ENCODE data around the gene IQCC. TPM values are rescaled to one million over a fixed set of nuclear protein-coding genes. Genes with fewer than 3 reads are reported as not detected.
"Not testable (repeated sequence)": the region's sequence is repeated elsewhere in the genome, so short reads cannot be mapped to it uniquely, and the experiment has no call there.

IQCC gene
- 5.7 and 6.0 TPM in 2 replicates for total RNA-seq

GRCh38 chr1:32205401-32206370, at the start of gene IQCC:
IQCC (plus strand) TSS chr1:32205671; CDS start chr1:32205682, 11 bp downstream.
- Mint-ChIP-seq H3K9me3 (no peaks in the 10 kb centered on the region), H3K27me3 (ENCODE audit: insufficient read depth) (no peaks in the 10 kb centered on the region), H3K36me3 (ENCODE audit: low read depth) (peaks cover 9% of the 10 kb centered on the region), H3K27ac (peak within 1 kb of the TSS; percentile 80), H3K4me1 (ENCODE audit: low read depth) (peaks cover 38% of the 10 kb centered on the region), H3K4me3 (peak within 1 kb of the TSS; percentile 90)
- intact Hi-C loops (cut with micrococcal nuclease): loop anchor here (1.0 kb wide), 3 partner anchors 46 to 189 kb away; partner anchors contain the start of genes BSDC1, HDAC1 and LCK
- DNase-seq (ENCODE audit: low spot score): peak; percentile 83

DNA sequence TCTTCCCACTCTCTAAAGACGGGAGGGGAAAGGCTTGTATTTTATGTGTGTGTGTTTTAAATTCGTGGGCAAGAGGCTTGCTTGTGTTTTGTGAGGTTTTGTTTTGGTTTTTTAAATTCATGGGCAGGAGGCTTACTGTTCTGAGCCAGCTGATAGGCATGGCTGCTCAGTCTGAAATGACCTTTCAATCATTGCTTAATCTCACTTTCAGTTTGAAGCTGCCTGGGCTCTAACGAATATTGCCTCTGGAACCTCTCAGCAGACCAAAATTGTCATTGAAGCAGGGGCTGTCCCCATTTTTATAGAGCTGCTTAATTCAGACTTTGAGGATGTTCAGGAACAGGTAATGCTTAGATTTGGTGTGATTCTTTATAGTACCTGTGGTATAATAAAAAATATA, 46.3 kb upstream of the IQCC start:
- intact Hi-C loops (cut with micrococcal nuclease): no loop called here
- peak overlapping the region; percentile 61 for H3K27ac Mint-ChIP-seq
- no peaks in the 10 kb centered on the region for H3K27me3 Mint-ChIP-seq (ENCODE audit: insufficient read depth)
- peaks cover 9% of the 10 kb centered on the region for H3K4me1 Mint-ChIP-seq (ENCODE audit: low read depth)
- no peaks in the 10 kb centered on the region for H3K9me3 Mint-ChIP-seq
- no peak overlapping the region for H3K4me3 Mint-ChIP-seq
- DNase-seq (ENCODE audit: low spot score): no peak
- H3K36me3 Mint-ChIP-seq (ENCODE audit: low read depth): peaks cover 44% of the 10 kb centered on the region

- H3K27me3 Mint-ChIP-seq (ENCODE audit: insufficient read depth): no peaks in the 10 kb centered on the region
- no peak overlapping the region for H3K27ac Mint-ChIP-seq
- peaks cover 5% of the 10 kb centered on the region for H3K4me1 Mint-ChIP-seq (ENCODE audit: low read depth)
- intact Hi-C loops (cut with micrococcal nuclease): no loop called here
- peaks cover 34% of the 10 kb centered on the region for H3K36me3 Mint-ChIP-seq (ENCODE audit: low read depth)
- H3K4me3 Mint-ChIP-seq: no peak overlapping the region
- DNase-seq (ENCODE audit: low spot score): no peak
- H3K9me3 Mint-ChIP-seq: no peaks in the 10 kb centered on the region
These were observed 42.1 kb upstream of the IQCC start for GRCh38 chr1:32163405-32163804.

GRCh38 chr1:32165633-32166032, 39.8 kb upstream of the IQCC start:
- H3K27me3 Mint-ChIP-seq (ENCODE audit: insufficient read depth); H3K4me1 Mint-ChIP-seq (ENCODE audit: low read depth); H3K4me3 Mint-ChIP-seq; H3K27ac Mint-ChIP-seq; H3K9me3 Mint-ChIP-seq; DNase-seq (ENCODE audit: low spot score); intact Hi-C loops (cut with micrococcal nuclease): not testable (repeated sequence)
- peaks cover 37% of the 10 kb centered on the region for H3K36me3 Mint-ChIP-seq (ENCODE audit: low read depth)

DNA sequence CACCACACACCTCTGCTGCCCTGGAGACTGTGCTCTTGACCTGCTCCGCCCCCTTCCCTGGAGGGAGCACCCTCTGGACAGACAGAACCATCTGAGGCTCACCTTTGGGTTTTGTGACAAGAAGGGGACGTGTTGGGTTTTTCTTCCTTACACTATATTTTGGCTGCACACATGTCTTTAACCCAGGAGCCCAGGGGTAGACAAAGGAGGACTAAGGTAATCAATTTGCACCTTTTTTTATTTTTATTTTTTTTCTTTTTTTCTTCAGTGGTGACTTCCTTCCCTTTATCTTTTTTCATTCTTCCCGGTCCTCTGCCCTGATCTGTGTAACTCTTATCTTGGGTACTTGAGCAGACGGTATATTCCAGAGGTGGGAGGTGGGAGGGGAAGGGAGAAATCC, 34.5 kb upstream of the IQCC start:
- intact Hi-C loops (cut with micrococcal nuclease): no loop called here
- Mint-ChIP-seq H3K9me3 (no peaks in the 10 kb centered on the region), H3K4me3 (no peak overlapping the region), H3K4me1 (ENCODE audit: low read depth) (peaks cover 18% of the 10 kb centered on the region), H3K36me3 (ENCODE audit: low read depth) (peaks cover 37% of the 10 kb centered on the region), H3K27me3 (ENCODE audit: insufficient read depth) (no peaks in the 10 kb centered on the region), H3K27ac (no peak overlapping the region)
- DNase-seq (ENCODE audit: low spot score): no peak

DNA sequence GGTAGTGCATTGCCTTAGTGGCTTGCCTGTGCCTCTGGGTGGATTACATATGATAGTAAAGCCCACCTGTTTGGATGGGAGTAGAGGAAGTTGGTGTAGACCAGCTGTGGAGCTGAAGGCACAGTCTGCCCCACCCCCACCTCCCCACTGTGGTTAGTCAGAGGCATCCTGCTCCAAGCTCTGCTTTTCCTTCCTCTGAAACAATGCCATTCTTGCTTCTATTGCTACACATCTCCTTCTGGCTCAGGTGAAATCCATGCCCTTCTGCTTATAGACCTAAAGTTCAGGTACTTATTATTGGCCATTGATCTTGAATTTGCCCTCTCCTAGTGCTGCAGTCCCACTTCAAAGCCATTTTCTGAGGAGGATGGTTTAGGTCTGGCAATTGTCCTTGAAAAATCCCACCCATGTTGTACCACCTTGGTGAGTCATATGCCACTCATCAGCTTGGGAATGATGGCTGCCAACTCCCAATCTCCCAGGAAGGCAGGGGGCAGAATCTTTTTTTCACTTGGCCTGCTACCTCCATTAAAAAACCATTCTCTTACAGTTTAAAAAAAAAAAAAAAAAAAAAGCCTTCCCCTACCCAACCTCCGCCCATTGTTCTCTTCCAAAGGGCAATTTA, 32.7 kb upstream of the IQCC start:
- intact Hi-C loops (cut with micrococcal nuclease): no loop called here
- H3K4me3 Mint-ChIP-seq: no peak overlapping the region
- H3K27me3 Mint-ChIP-seq (ENCODE audit: insufficient read depth): no peaks in the 10 kb centered on the region
- no peaks in the 10 kb centered on the region for H3K9me3 Mint-ChIP-seq
- peaks cover 30% of the 10 kb centered on the region for H3K36me3 Mint-ChIP-seq (ENCODE audit: low read depth)
- H3K27ac Mint-ChIP-seq: no peak overlapping the region
- H3K4me1 Mint-ChIP-seq (ENCODE audit: low read depth): peaks cover 18% of the 10 kb centered on the region
- no peak for DNase-seq (ENCODE audit: low spot score)

- peak overlapping the region; percentile 96 for H3K4me3 Mint-ChIP-seq
- intact Hi-C loops (cut with micrococcal nuclease): loop anchor here (1.0 to 2.0 kb wide), 7 partner anchors 23 to 882 kb away; partner anchors contain the start of genes BSDC1, EIF3I, KPNA6 and SNRNP40
- H3K9me3 Mint-ChIP-seq: no peaks in the 10 kb centered on the region
- H3K4me1 Mint-ChIP-seq (ENCODE audit: low read depth): peaks cover 39% of the 10 kb centered on the region
- no peak for DNase-seq (ENCODE audit: low spot score)
- H3K27me3 Mint-ChIP-seq (ENCODE audit: insufficient read depth): no peaks in the 10 kb centered on the region
- peaks cover 35% of the 10 kb centered on the region for H3K36me3 Mint-ChIP-seq (ENCODE audit: low read depth)
- H3K27ac Mint-ChIP-seq: peak overlapping the region; percentile 93
These were observed 26.9 kb upstream of the IQCC start for GRCh38 chr1:32178380-32179192.

DNA sequence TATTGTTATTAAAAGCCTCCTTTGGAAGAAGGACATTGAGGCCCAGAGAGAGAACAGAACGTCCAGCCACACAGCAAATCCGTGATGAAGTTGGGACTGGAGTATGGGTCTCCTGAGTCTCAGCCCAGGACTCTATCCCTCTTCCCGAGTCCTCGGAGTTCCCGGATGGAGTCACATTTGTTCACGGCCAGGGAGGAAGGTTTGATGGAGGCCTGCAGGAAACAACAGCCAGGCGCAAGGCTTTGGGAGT, 26.4 kb upstream of the IQCC start:
- H3K27me3 Mint-ChIP-seq (ENCODE audit: insufficient read depth): no peaks in the 10 kb centered on the region
- H3K36me3 Mint-ChIP-seq (ENCODE audit: low read depth): peaks cover 37% of the 10 kb centered on the region
- peaks cover 42% of the 10 kb centered on the region for H3K4me1 Mint-ChIP-seq (ENCODE audit: low read depth)
- no peak for DNase-seq (ENCODE audit: low spot score)
- peak overlapping the region; percentile 96 for H3K4me3 Mint-ChIP-seq
- intact Hi-C loops (cut with micrococcal nuclease): loop anchor here (1.0 to 2.0 kb wide), 7 partner anchors 22 to 882 kb away; partner anchors contain the start of genes BSDC1, EIF3I, KPNA6 and SNRNP40
- H3K9me3 Mint-ChIP-seq: no peaks in the 10 kb centered on the region
- H3K27ac Mint-ChIP-seq: peak overlapping the region; percentile 93

GRCh38 chr1:32179443-32180185, 25.9 kb upstream of the IQCC start, which contains the start of gene TXLNA:
TXLNA (plus strand) TSS chr1:32179675; CDS start chr1:32180346, 671 bp downstream.
- no peaks in the 10 kb centered on the region for H3K9me3 Mint-ChIP-seq
- H3K27me3 Mint-ChIP-seq (ENCODE audit: insufficient read depth): no peaks in the 10 kb centered on the region
- H3K4me1 Mint-ChIP-seq (ENCODE audit: low read depth): peaks cover 47% of the 10 kb centered on the region
- intact Hi-C loops (cut with micrococcal nuclease): loop anchor here (1.0 to 5.0 kb wide), 9 partner anchors 22 to 883 kb away; partner anchors contain the start of genes BSDC1, EIF3I, KPNA6 and LCK
- H3K36me3 Mint-ChIP-seq (ENCODE audit: low read depth): peaks cover 38% of the 10 kb centered on the region
- H3K4me3 Mint-ChIP-seq: peak within 1 kb of the TSS; percentile 96
- H3K27ac Mint-ChIP-seq: peak within 1 kb of the TSS; percentile 93
- peak; percentile 89 for DNase-seq (ENCODE audit: low spot score)

- Mint-ChIP-seq H3K9me3 (no peaks in the 10 kb centered on the region), H3K36me3 (ENCODE audit: low read depth) (peaks cover 44% of the 10 kb centered on the region), H3K27ac (peak overlapping the region; percentile 89), H3K27me3 (ENCODE audit: insufficient read depth) (no peaks in the 10 kb centered on the region), H3K4me3 (peak overlapping the region; percentile 96), H3K4me1 (ENCODE audit: low read depth) (peaks cover 53% of the 10 kb centered on the region)
- DNase-seq (ENCODE audit: low spot score): no peak
- intact Hi-C loops (cut with micrococcal nuclease): loop anchor here (5.0 kb wide), 2 partner anchors 72 to 238 kb away; partner anchors contain the start of gene LCK
These were observed 25.0 kb upstream of the IQCC start for GRCh38 chr1:32180186-32181060.

DNA sequence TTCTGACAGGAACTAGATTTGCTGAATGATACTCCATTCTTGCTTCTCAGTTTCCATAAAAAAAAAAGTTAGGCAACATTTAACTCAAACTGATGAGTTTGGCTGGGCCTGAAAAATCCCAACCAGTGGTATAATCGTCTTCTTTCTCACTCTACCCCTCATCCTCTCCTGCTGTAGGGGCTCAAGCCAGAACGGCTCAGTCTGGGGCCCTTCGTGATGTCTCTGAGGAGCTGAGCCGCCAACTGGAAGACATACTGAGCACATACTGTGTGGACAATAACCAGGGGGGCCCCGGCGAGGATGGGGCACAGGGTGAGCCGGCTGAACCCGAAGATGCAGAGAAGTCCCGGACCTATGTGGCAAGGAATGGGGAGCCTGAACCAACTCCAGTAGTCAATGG, 24.4 kb upstream of the IQCC start:
- Mint-ChIP-seq H3K36me3 (ENCODE audit: low read depth) (peaks cover 46% of the 10 kb centered on the region), H3K27ac (peak overlapping the region; percentile 89), H3K27me3 (ENCODE audit: insufficient read depth) (no peaks in the 10 kb centered on the region), H3K9me3 (no peaks in the 10 kb centered on the region), H3K4me1 (ENCODE audit: low read depth) (peaks cover 56% of the 10 kb centered on the region), H3K4me3 (peak overlapping the region; percentile 96)
- intact Hi-C loops (cut with micrococcal nuclease): loop anchor here (5.0 kb wide), 2 partner anchors 71 to 239 kb away; partner anchors contain the start of gene LCK
- DNase-seq (ENCODE audit: low spot score): no peak

Measured in activated T-helper 1 cell treated with anti-CD3 and anti-CD28 coated beads, Interleukin-12 subunit alpha, Interleukin-12 subunit beta, Interleukin-2, Interleukin-4 antibody, amounts not matched to agents 30 ng/mL and 10 ng/mL and 1 ng/mL, durations not matched to agents 14 hours and 24 hours and 36 hours (primary cell).